Measurements from ENCODE around the gene ZNF81. TPM values are rescaled to one million over a fixed set of nuclear protein-coding genes. Genes with fewer than 3 reads are reported as not detected.

ZNF81 gene
- total and polyA plus RNA-seq, 2 experiments from 2014 or later = 6.1 to 8.9 TPM

DNA sequence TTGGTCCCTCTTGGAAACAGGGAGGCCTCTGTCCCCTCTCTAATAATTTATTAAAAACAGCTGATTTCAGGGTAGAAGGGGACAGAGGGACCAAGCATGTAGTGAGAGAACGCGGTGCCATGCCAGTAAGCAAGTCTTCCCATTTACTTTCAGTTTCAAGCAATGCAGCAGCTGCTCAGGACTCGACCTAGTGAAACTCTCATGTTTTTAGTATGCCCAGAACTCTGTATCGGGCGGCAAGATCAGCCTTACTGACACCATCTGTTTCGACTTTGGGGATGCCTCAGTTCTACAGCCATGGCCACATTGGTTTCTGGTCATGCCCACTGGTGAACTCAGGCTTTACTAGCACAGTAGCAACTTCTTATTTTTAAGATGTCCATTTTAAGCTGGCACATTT lies 40.6 kb downstream of the ZNF81 start:
- H3K4me1 Mint-ChIP-seq = peaks cover 7% of the 10 kb centered on the region
- Histone ChIP-seq H3K27ac (ENCODE audit: low read depth) (no peak overlapping the region), H3K79me2 (replicated peaks; ENCODE audit: insufficient read depth) (no peaks in the 10 kb centered on the region), H2AFZ (no peak overlapping the region), H3F3A (replicated peaks; ENCODE audit: low read depth) (no peaks in the 10 kb centered on the region), H3K4me3 (no peak overlapping the region), H3K9me2 (ENCODE audit: insufficient read depth) (no peaks in the 10 kb centered on the region), H3K27me3 (ENCODE audit: insufficient read depth) (no peaks in the 10 kb centered on the region), H3K4me1 (ENCODE audit: insufficient read depth) (peaks cover 10% of the 10 kb centered on the region), H4K20me1 (replicated peaks; ENCODE audit: insufficient read depth) (no peaks in the 10 kb centered on the region), H3K4me2 (no peak overlapping the region), H3K36me3 (ENCODE audit: insufficient read depth) (no peaks in the 10 kb centered on the region; the same call in 1 of the 2 replicates)
- ATAC-seq = no peak
- peaks cover 31% of the 10 kb centered on the region for H3K9me3 Mint-ChIP-seq
- peaks cover 69% of the 10 kb centered on the region for H3K36me3 Mint-ChIP-seq (ENCODE audit: low read depth)
- no peak for DNase-seq (ENCODE audit: low spot score)
- H3K27ac Mint-ChIP-seq = no peak overlapping the region
- TF ChIP-seq EZH2phosphoT487 (IDR thresholded peaks at IDR 0.05; ENCODE audit: unreplicated experiment) (no peak), CREB1 (CRISPR knock-in tag; IDR thresholded peaks at IDR 0.05; ENCODE audit: low read depth) (no peak), ZNF331 (CRISPR knock-in tag; IDR thresholded peaks at IDR 0.05; ENCODE audit: low read depth) (no peak)
- TF ChIP-seq, protein P1, sequence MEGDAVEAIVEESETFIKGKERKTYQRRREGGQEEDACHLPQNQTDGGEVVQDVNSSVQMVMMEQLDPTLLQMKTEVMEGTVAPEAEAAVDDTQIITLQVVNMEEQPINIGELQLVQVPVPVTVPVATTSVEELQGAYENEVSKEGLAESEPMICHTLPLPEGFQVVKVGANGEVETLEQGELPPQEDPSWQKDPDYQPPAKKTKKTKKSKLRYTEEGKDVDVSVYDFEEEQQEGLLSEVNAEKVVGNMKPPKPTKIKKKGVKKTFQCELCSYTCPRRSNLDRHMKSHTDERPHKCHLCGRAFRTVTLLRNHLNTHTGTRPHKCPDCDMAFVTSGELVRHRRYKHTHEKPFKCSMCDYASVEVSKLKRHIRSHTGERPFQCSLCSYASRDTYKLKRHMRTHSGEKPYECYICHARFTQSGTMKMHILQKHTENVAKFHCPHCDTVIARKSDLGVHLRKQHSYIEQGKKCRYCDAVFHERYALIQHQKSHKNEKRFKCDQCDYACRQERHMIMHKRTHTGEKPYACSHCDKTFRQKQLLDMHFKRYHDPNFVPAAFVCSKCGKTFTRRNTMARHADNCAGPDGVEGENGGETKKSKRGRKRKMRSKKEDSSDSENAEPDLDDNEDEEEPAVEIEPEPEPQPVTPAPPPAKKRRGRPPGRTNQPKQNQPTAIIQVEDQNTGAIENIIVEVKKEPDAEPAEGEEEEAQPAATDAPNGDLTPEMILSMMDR (conservative IDR thresholded peaks at IDR 0.05; ENCODE audit: low read depth in 2 of 2) = no peak
- TF ChIP-seq, protein P2, sequence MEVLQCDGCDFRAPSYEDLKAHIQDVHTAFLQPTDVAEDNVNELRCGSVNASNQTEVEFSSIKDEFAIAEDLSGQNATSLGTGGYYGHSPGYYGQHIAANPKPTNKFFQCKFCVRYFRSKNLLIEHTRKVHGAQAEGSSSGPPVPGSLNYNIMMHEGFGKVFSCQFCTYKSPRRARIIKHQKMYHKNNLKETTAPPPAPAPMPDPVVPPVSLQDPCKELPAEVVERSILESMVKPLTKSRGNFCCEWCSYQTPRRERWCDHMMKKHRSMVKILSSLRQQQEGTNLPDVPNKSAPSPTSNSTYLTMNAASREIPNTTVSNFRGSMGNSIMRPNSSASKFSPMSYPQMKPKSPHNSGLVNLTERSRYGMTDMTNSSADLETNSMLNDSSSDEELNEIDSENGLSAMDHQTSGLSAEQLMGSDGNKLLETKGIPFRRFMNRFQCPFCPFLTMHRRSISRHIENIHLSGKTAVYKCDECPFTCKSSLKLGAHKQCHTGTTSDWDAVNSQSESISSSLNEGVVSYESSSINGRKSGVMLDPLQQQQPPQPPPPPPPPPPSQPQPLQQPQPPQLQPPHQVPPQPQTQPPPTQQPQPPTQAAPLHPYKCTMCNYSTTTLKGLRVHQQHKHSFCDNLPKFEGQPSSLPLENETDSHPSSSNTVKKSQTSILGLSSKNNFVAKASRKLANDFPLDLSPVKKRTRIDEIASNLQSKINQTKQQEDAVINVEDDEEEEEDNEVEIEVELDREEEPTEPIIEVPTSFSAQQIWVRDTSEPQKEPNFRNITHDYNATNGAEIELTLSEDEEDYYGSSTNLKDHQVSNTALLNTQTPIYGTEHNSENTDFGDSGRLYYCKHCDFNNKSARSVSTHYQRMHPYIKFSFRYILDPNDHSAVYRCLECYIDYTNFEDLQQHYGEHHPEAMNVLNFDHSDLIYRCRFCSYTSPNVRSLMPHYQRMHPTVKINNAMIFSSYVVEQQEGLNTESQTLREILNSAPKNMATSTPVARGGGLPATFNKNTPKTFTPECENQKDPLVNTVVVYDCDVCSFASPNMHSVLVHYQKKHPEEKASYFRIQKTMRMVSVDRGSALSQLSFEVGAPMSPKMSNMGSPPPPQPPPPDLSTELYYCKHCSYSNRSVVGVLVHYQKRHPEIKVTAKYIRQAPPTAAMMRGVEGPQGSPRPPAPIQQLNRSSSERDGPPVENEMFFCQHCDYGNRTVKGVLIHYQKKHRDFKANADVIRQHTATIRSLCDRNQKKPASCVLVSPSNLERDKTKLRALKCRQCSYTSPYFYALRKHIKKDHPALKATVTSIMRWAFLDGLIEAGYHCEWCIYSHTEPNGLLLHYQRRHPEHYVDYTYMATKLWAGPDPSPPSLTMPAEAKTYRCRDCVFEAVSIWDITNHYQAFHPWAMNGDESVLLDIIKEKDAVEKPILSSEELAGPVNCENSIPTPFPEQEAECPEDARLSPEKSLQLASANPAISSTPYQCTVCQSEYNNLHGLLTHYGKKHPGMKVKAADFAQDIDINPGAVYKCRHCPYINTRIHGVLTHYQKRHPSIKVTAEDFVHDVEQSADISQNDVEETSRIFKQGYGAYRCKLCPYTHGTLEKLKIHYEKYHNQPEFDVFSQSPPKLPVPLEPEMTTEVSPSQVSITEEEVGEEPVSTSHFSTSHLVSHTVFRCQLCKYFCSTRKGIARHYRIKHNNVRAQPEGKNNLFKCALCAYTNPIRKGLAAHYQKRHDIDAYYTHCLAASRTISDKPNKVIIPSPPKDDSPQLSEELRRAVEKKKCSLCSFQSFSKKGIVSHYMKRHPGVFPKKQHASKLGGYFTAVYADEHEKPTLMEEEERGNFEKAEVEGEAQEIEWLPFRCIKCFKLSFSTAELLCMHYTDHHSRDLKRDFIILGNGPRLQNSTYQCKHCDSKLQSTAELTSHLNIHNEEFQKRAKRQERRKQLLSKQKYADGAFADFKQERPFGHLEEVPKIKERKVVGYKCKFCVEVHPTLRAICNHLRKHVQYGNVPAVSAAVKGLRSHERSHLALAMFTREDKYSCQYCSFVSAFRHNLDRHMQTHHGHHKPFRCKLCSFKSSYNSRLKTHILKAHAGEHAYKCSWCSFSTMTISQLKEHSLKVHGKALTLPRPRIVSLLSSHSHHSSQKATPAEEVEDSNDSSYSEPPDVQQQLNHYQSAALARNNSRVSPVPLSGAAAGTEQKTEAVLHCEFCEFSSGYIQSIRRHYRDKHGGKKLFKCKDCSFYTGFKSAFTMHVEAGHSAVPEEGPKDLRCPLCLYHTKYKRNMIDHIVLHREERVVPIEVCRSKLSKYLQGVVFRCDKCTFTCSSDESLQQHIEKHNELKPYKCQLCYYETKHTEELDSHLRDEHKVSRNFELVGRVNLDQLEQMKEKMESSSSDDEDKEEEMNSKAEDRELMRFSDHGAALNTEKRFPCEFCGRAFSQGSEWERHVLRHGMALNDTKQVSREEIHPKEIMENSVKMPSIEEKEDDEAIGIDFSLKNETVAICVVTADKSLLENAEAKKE (CRISPR knock-in tag; IDR thresholded peaks at IDR 0.05) = no peak
- H3K27me3 Mint-ChIP-seq (ENCODE audit: insufficient read depth, low read depth, poor library complexity) = no peaks in the 10 kb centered on the region
- no peak overlapping the region for H3K4me3 Mint-ChIP-seq

All from GM23338 (cell line).